IMR-90 (cell line): Measurements from ENCODE around the gene SPHK2. TPM values are rescaled to one million over a fixed set of nuclear protein-coding genes. Genes with fewer than 3 reads are reported as not detected.

Experiments
- ATAC-seq: fragments of 200-7000 bp; cut with Tn5 transposase; 2 replicates; pipeline ENCODE4 v1.9.1; 2020; ENCODE audit warnings: low read depth, mild to moderate bottlenecking, moderate library complexity
- BruUV-seq: library from RNA; stranded (reverse); fragments of 400-500 nt; replicated peaks from 2 replicates; lab custom pipeline; 2021; lab: Mats Ljungman, UMichigan
- CTCF ChIA-PET: fragments of 300-600 bp; formaldehyde crosslinking; extraction: SDS; loops from one replicate; lab custom pipeline; 2021; ENCODE audit warnings: antibody characterized with exemption; lab: Yijun Ruan, JAX
- POLR2A ChIA-PET: fragments of 300-600 bp; sonication (Branson Sonifier 250); formaldehyde crosslinking; loops from one replicate; lab custom pipeline; 2022; ENCODE audit warnings: antibody characterized with exemption; ENCODE audit not compliant: unreplicated experiment; lab: Charles Lee
- DNase-seq: peaks from one replicate; pipeline ENCODE4 v3.0.0; 2013
- H2AFZ ChIP-seq: replicated peaks from 2 replicates; pipeline ENCODE3; 2013; ENCODE audit warnings: low read length, mild to moderate bottlenecking; ENCODE audit not compliant: poor library complexity
- H2AK5ac ChIP-seq: 2 replicates; pipeline ENCODE4 v1.6.1; 2013; ENCODE audit warnings: low read depth, low read length, inconsistent platforms
- H2AK9ac ChIP-seq: replicated peaks from 2 replicates; pipeline ENCODE3; 2013; ENCODE audit warnings: mild to moderate bottlenecking, low read depth, low read length, moderate library complexity; ENCODE audit not compliant: poor library complexity
- H2BK120ac ChIP-seq: 2 replicates; pipeline ENCODE4 v1.6.1; 2013; ENCODE audit warnings: low read depth, low read length, inconsistent platforms
- H2BK15ac ChIP-seq: 3 replicates; pipeline ENCODE4 v1.6.1; 2013; ENCODE audit warnings: low read depth, low read length, inconsistent platforms
- H2BK20ac ChIP-seq: 2 replicates; pipeline ENCODE4 v1.6.1; 2013; ENCODE audit warnings: low read depth, mild to moderate bottlenecking, inconsistent platforms, low read length, moderate library complexity
- H2BK5ac ChIP-seq: 2 replicates; pipeline ENCODE4 v1.6.1; 2013; ENCODE audit warnings: mild to moderate bottlenecking, low read depth, low read length, inconsistent platforms; ENCODE audit not compliant: poor library complexity, severe bottlenecking
- H3K14ac ChIP-seq: replicated peaks from 2 replicates; pipeline ENCODE4 v1.6.1; 2013; ENCODE audit warnings: low read depth, low read length, inconsistent platforms
- H3K18ac ChIP-seq: 2 replicates; pipeline ENCODE4 v1.6.1; 2013; ENCODE audit warnings: low read depth, low read length, control low read depth
- H3K23ac ChIP-seq: 2 replicates; pipeline ENCODE4 v1.6.1; 2013; ENCODE audit warnings: low read depth, low read length, inconsistent platforms
- H3K27ac ChIP-seq: 2 replicates; pipeline ENCODE4 v1.5.1; 2013; ENCODE audit warnings: mild to moderate bottlenecking, control low read depth, low read length; ENCODE audit not compliant: insufficient read depth
- H3K27me3 ChIP-seq: 2 replicates; pipeline ENCODE4 v1.6.1; 2013; ENCODE audit warnings: low read length; ENCODE audit not compliant: control insufficient read depth, insufficient read depth
- H3K36me3 ChIP-seq: 2 replicates; pipeline ENCODE4 v1.6.1; 2013; ENCODE audit warnings: low read length, mixed read lengths; ENCODE audit not compliant: control insufficient read depth, insufficient read depth
- H3K4ac ChIP-seq: 2 replicates; pipeline ENCODE4 v1.6.1; 2013; ENCODE audit warnings: low read depth, low read length, inconsistent platforms
- H3K4me1 ChIP-seq: 2 replicates; pipeline ENCODE4 v1.6.1; 2013; ENCODE audit warnings: low read length, mixed read lengths; ENCODE audit not compliant: control insufficient read depth, insufficient read depth
- H3K4me2 ChIP-seq: 2 replicates; pipeline ENCODE4 v1.6.1; 2013; ENCODE audit warnings: low read depth, mild to moderate bottlenecking, control low read depth, low read length, moderate library complexity
- H3K4me3 ChIP-seq: 2 replicates; pipeline ENCODE4 v1.5.1; 2013; ENCODE audit warnings: low read depth, mild to moderate bottlenecking, control low read depth, low read length, moderate library complexity; ENCODE audit not compliant: insufficient read depth
- H3K56ac ChIP-seq: 2 replicates; pipeline ENCODE4 v1.6.1; 2013; ENCODE audit warnings: low read length, inconsistent platforms; ENCODE audit not compliant: insufficient read depth; ENCODE audit errors: extremely low read depth
- H3K79me1 ChIP-seq, 2 experiments: 2 replicates each; pipeline ENCODE4 v1.6.1; 2013; ENCODE audit warnings: low read length in 2 of 2, inconsistent platforms in 1 of 2, low read depth in 1 of 2
- H3K9ac ChIP-seq: 2 replicates; pipeline ENCODE4 v1.6.1; 2013; ENCODE audit warnings: low read depth, low read length, control low read depth
- H3K9me1 ChIP-seq: 2 replicates; pipeline ENCODE4 v1.6.1; 2013; ENCODE audit warnings: low read length, inconsistent platforms; ENCODE audit not compliant: insufficient read depth
- H3K9me3 ChIP-seq: 2 replicates; pipeline ENCODE4 v1.6.1; 2013; ENCODE audit warnings: low read length; ENCODE audit not compliant: control insufficient read depth, insufficient read depth
- H4K20me1 ChIP-seq: 2 replicates; pipeline ENCODE4 v1.6.1; 2013; ENCODE audit warnings: low read length, inconsistent platforms; ENCODE audit not compliant: insufficient read depth
- H4K5ac ChIP-seq: 2 replicates; pipeline ENCODE4 v1.6.1; 2013; ENCODE audit warnings: mild to moderate bottlenecking, low read depth, low read length, control low read depth
- H4K8ac ChIP-seq, 2 experiments: 2 replicates each; pipeline ENCODE4 v1.6.1; 2013; ENCODE audit warnings: low read depth in 2 of 2, low read length in 2 of 2, control low read depth in 1 of 2, inconsistent platforms in 1 of 2
- H4K91ac ChIP-seq: 2 replicates; pipeline ENCODE4 v1.6.1; 2013; ENCODE audit warnings: low read depth, low read length, inconsistent platforms; ENCODE audit not compliant: insufficient read depth
- BHLHE40 ChIP-seq: fragments of 150-350 bp; IDR thresholded peaks from 2 replicates; pipeline ENCODE4 v1.6.1; 2016; ENCODE audit warnings: mild to moderate bottlenecking, low read depth, low read length
- CEBPB ChIP-seq: IDR thresholded peaks from 2 replicates; pipeline ENCODE4 v1.6.1; 2012; ENCODE audit warnings: low read depth, low read length, improper control_type of control experiment
- FOS ChIP-seq: fragments of 150-350 bp; IDR thresholded peaks from 2 replicates; pipeline ENCODE4 v1.6.1; 2016; ENCODE audit warnings: low read depth, low read length
- MXI1 ChIP-seq: IDR thresholded peaks from 2 replicates; pipeline ENCODE4 v1.6.1; 2012; ENCODE audit warnings: low read depth, mild to moderate bottlenecking, low read length, moderate library complexity, borderline replicate concordance
- RAD21 ChIP-seq: IDR thresholded peaks from 2 replicates; pipeline ENCODE4 v1.6.1; 2012; ENCODE audit warnings: low read length, improper control_type of control experiment
- RCOR1 ChIP-seq: IDR thresholded peaks from 2 replicates; pipeline ENCODE4 v1.6.1; 2012; ENCODE audit warnings: mild to moderate bottlenecking, low read length, improper control_type of control experiment; ENCODE audit not compliant: insufficient replicate concordance
- RFX5 ChIP-seq: IDR thresholded peaks from 2 replicates; pipeline ENCODE4 v1.8.0; 2012; ENCODE audit warnings: low read depth, mild to moderate bottlenecking, low read length, moderate library complexity
- SMC3 ChIP-seq: fragments of 150-350 bp; IDR thresholded peaks from 2 replicates; pipeline ENCODE4 v1.6.1; 2016; ENCODE audit warnings: low read depth, mild to moderate bottlenecking, antibody characterized with exemption, low read length, moderate library complexity
- USF2 ChIP-seq: fragments of 150-350 bp; IDR thresholded peaks from 2 replicates; pipeline ENCODE4 v1.6.1; 2017; ENCODE audit warnings: mild to moderate bottlenecking, antibody characterized with exemption, low read length, low read depth
- WGBS, 2 experiments: methylation state at CpG; one replicate each; pipeline versions ENCODE4 v1.1.5 to v1.1.7; 2013; ENCODE audit warnings: missing lambda C conversion rate in 2 of 2; ENCODE audit not compliant: insufficient read length in 1 of 2; ENCODE audit errors: extremely low coverage in 2 of 2; 5-methylcytosine and 5-hydroxymethylcytosine counted together
- dilution Hi-C: fragments of 300-500 bp; cut with HindIII; formaldehyde crosslinking; loops from one replicate; pipeline ENCODE4 v1.14.3; 2018; ENCODE audit warnings: low sequenced_read_pairs; ENCODE audit not compliant: unreplicated experiment
- in situ Hi-C: fragments of 300-500 bp; cut with MboI; formaldehyde crosslinking; loops from 3 replicates; pipeline ENCODE4 v1.14.3; 2019; ENCODE audit warnings: low sequenced_read_pairs, inconsistent platforms, mixed read lengths
- intact Hi-C: fragments of 100-400 bp; cut with micrococcal nuclease; formaldehyde crosslinking; loops from 2 replicates; pipeline ENCODE4 v1.10.0; 2022
- polyA plus RNA-seq, 3 experiments: library from polyadenylated mRNA; depleted of rRNA; stranded (reverse); fragments of >200 nt; gene quantifications; 2 replicates each; pipeline ENCODE4 v1.2.3, GENCODE V29; 2012; ENCODE audit warnings: low replicate concordance in 1 of 3
- total RNA-seq: library from RNA; depleted of rRNA; stranded (reverse); fragments of >200 nt; gene quantifications from 2 replicates; pipeline ENCODE4 v1.2.3, GENCODE V29; 2012

SPHK2 gene
- total and polyA plus RNA-seq, 2 of the 4 experiments (the other 2 are of a cell fraction) = 1.6 to 9.9 TPM

GRCh38 chr19:48609571-48610108, 9.7 kb upstream of the SPHK2 start:
- Histone ChIP-seq H3K9ac (no peak overlapping the region), H3K4me2 (no peak overlapping the region), H3K4ac (no peak overlapping the region), H3K27ac (no peak overlapping the region), H4K20me1 (peaks cover 13% of the 10 kb centered on the region; the same call in 1 of the 2 replicates), H3K14ac (no peak overlapping the region), H2BK15ac (no peak overlapping the region), H2BK20ac (no peak overlapping the region), H2AK9ac (no peak overlapping the region), H2AK5ac (no peak overlapping the region), H3K4me3 (no peak overlapping the region), H3K79me1 (no peaks in the 10 kb centered on the region), H2AFZ (no peak overlapping the region), H4K5ac (no peak overlapping the region), H3K36me3 (no peaks in the 10 kb centered on the region; the same call in 1 of the 2 replicates), H2BK5ac (no peak overlapping the region), H4K8ac (no peak overlapping the region), H3K4me1 (no peaks in the 10 kb centered on the region), H3K27me3 (no peaks in the 10 kb centered on the region), H3K18ac (no peak overlapping the region), H3K23ac (no peak overlapping the region), H2BK120ac (no peak overlapping the region), H3K56ac (no peak overlapping the region), H4K91ac (no peak overlapping the region), H3K9me1 (no peaks in the 10 kb centered on the region), H3K9me3 (no peaks in the 10 kb centered on the region)
- no TSS peak for BruUV-seq
- WGBS, 2 experiments = no CpG with 5 or more reads among the region's 20 CpGs
- ChIA-PET POLR2A (no interaction called here), CTCF (interaction anchor here (0.5 to 0.9 kb wide), 2 partner anchors 28 to 120 kb away, joined by 3 to 4 read pairs; no protein-coding TSS in a partner anchor)
- TF ChIP-seq BHLHE40 (no peak), FOS (no peak), MXI1 (no peak), USF2 (no peak), CEBPB (no peak), RAD21 (no peak), RCOR1 (no peak), RFX5 (no peak), SMC3 (no peak)
- dilution Hi-C loops (no loop called here), intact Hi-C loops (loop anchor here (2.0 kb wide), 1 partner anchor 21 kb away; no protein-coding TSS in a partner anchor), in situ Hi-C loops (no loop called here)
- DNase-seq (no peak), ATAC-seq (no peak)
